ENCODE results near the gene CDC42BPG.
"Not testable (repeated sequence)": the region's sequence is repeated elsewhere in the genome, so short reads cannot be mapped to it uniquely, and the experiment has no call there.

CDC42BPG gene

GRCh38 chr11:64848826-64849597 is 4.6 kb upstream of the CDC42BPG start:
- Histone ChIP-seq H3K36me3 (replicated peaks; ENCODE audit: low read depth, low read length) (peaks cover 4% of the 10 kb centered on the region), H3K27ac (ENCODE audit: low read length) (peak overlapping the region; percentile 99), H2AFZ (ENCODE audit: low read depth, low read length) (no peak overlapping the region), H3K27me3 (ENCODE audit: low read depth, low read length) (peaks cover 1% of the 10 kb centered on the region; the same call in 1 of the 2 replicates), H3K4me1 (ENCODE audit: low read length) (peaks cover 77% of the 10 kb centered on the region), H3K9me3 (ENCODE audit: insufficient read depth, low read length) (no peaks in the 10 kb centered on the region), H3K9ac (ENCODE audit: low read length) (peak overlapping the region; percentile 56; the same call in 1 of the 2 replicates), H3K79me2 (ENCODE audit: low read length) (no peaks in the 10 kb centered on the region), H3K4me3 (ENCODE audit: low read length) (peak overlapping the region; percentile 17; the same call in 1 of the 2 replicates), H3K4me2 (ENCODE audit: low read length) (peak overlapping the region; percentile 63), H4K20me1 (ENCODE audit: insufficient read depth, low read length) (no peaks in the 10 kb centered on the region)
- TF ChIP-seq EZH2phosphoT487 (IDR thresholded peaks at IDR 0.05; ENCODE audit: low read depth) (no peak), CTCF (IDR thresholded peaks at IDR 0.05; ENCODE audit: low read depth, low read length) (peak; percentile 59)

- no peaks in the 10 kb centered on the region for H3K79me2 ChIP-seq (ENCODE audit: low read length)
- H3K27me3 ChIP-seq (ENCODE audit: low read depth, low read length) = peaks cover 4% of the 10 kb centered on the region; the same call in 1 of the 2 replicates
- H3K9me3 ChIP-seq (ENCODE audit: insufficient read depth, low read length) = no peaks in the 10 kb centered on the region
- TF ChIP-seq CTCF (IDR thresholded peaks at IDR 0.05; ENCODE audit: low read depth, low read length) = no peak
- no peak for TF ChIP-seq EZH2phosphoT487 (IDR thresholded peaks at IDR 0.05; ENCODE audit: low read depth)
- peak overlapping the region; percentile 17 for H3K4me3 ChIP-seq (ENCODE audit: low read length)
- no peaks in the 10 kb centered on the region for H4K20me1 ChIP-seq (ENCODE audit: insufficient read depth, low read length)
- H2AFZ ChIP-seq (ENCODE audit: low read depth, low read length) = no peak overlapping the region
- no peaks in the 10 kb centered on the region for H3K36me3 ChIP-seq (replicated peaks; ENCODE audit: low read depth, low read length)
- peak overlapping the region; percentile 63 for H3K4me2 ChIP-seq (ENCODE audit: low read length)
- H3K4me1 ChIP-seq (ENCODE audit: low read length) = peaks cover 71% of the 10 kb centered on the region
- H3K9ac ChIP-seq (ENCODE audit: low read length) = peak overlapping the region; percentile 56; the same call in 1 of the 2 replicates
- peak overlapping the region; percentile 99 for H3K27ac ChIP-seq (ENCODE audit: low read length)
These were observed 3.9 kb upstream of the CDC42BPG start for GRCh38 chr11:64848214-64848825.

- Histone ChIP-seq H2AFZ (ENCODE audit: low read depth, low read length) (no peak overlapping the region), H3K4me3 (ENCODE audit: low read length) (no peak overlapping the region), H3K4me2 (ENCODE audit: low read length) (peak overlapping the region; percentile 25), H3K27ac (ENCODE audit: low read length) (no peak overlapping the region), H4K20me1 (ENCODE audit: insufficient read depth, low read length) (no peaks in the 10 kb centered on the region), H3K36me3 (replicated peaks; ENCODE audit: low read depth, low read length) (no peaks in the 10 kb centered on the region), H3K9me3 (ENCODE audit: insufficient read depth, low read length) (no peaks in the 10 kb centered on the region), H3K9ac (ENCODE audit: low read length) (peak overlapping the region; percentile 16; the same call in 1 of the 2 replicates), H3K27me3 (ENCODE audit: low read depth, low read length) (peaks cover 4% of the 10 kb centered on the region; the same call in 1 of the 2 replicates), H3K79me2 (ENCODE audit: low read length) (no peaks in the 10 kb centered on the region), H3K4me1 (ENCODE audit: low read length) (peaks cover 60% of the 10 kb centered on the region)
- TF ChIP-seq CTCF (IDR thresholded peaks at IDR 0.05; ENCODE audit: low read depth, low read length) = peak; percentile 95
- TF ChIP-seq EZH2phosphoT487 (IDR thresholded peaks at IDR 0.05; ENCODE audit: low read depth) = no peak
These were observed 2.7 kb upstream of the CDC42BPG start for GRCh38 chr11:64846998-64847666.

- not testable (repeated sequence) for H3K79me2 ChIP-seq (ENCODE audit: low read length); H4K20me1 ChIP-seq (ENCODE audit: insufficient read depth, low read length); H3K36me3 ChIP-seq (replicated peaks; ENCODE audit: low read depth, low read length); H3K4me2 ChIP-seq (ENCODE audit: low read length); H3K27me3 ChIP-seq (ENCODE audit: low read depth, low read length); H3K27ac ChIP-seq (ENCODE audit: low read length); H2AFZ ChIP-seq (ENCODE audit: low read depth, low read length); H3K4me3 ChIP-seq (ENCODE audit: low read length); H3K9ac ChIP-seq (ENCODE audit: low read length); H3K9me3 ChIP-seq (ENCODE audit: insufficient read depth, low read length)
- peaks cover 47% of the 10 kb centered on the region for H3K4me1 ChIP-seq (ENCODE audit: low read length)
These were observed 1.3 kb upstream of the CDC42BPG start for GRCh38 chr11:64845776-64846129.

Data from OCI-LY3 (cell line).